HG03095 (cell line): Measurements from ENCODE around the gene CHIT1.
"Not testable (repeated sequence)": the region's sequence is repeated elsewhere in the genome, so short reads cannot be mapped to it uniquely, and the experiment has no call there.

Source experiments
- ATAC-seq: cut with Tn5 transposase; IDR thresholded peaks from one replicate; pipeline ENCODE4 v1.9.1; 2021; ENCODE audit warnings: moderate library complexity; ENCODE audit not compliant: unreplicated experiment

The CHIT1 gene

GRCh38 chr1:203266140-203266539 is 36.7 kb upstream of the CHIT1 start:
- ATAC-seq, result not testable (repeated sequence)

- ATAC-seq, result no peak
Measured at GRCh38 chr1:203265541-203265940, 36.1 kb upstream of the CHIT1 start.

GRCh38 chr1:203264052-203264501 is 34.6 kb upstream of the CHIT1 start:
- no peak for ATAC-seq

- no peak for ATAC-seq
Measured at GRCh38 chr1:203263496-203263895, 34.0 kb upstream of the CHIT1 start.

GRCh38 chr1:203256636-203257035 is 27.2 kb upstream of the CHIT1 start:
- ATAC-seq, result not testable (repeated sequence)

GRCh38 chr1:203254782-203255181 is 25.3 kb upstream of the CHIT1 start:
- not testable (repeated sequence) for ATAC-seq

GRCh38 chr1:203252678-203253077 is 23.2 kb upstream of the CHIT1 start:
- ATAC-seq, result no peak

- no peak for ATAC-seq
Measured at GRCh38 chr1:203251466-203251865, 22.0 kb upstream of the CHIT1 start.

- ATAC-seq, result no peak
Measured at GRCh38 chr1:203250911-203251310, 21.4 kb upstream of the CHIT1 start.

GRCh38 chr1:203244776-203245175 is 15.3 kb upstream of the CHIT1 start:
- ATAC-seq, result no peak

- ATAC-seq, result not testable (repeated sequence)
Measured at GRCh38 chr1:203241708-203242107, 12.2 kb upstream of the CHIT1 start.

- ATAC-seq, result no peak
Measured at GRCh38 chr1:203239526-203240305, 10.2 kb upstream of the CHIT1 start.

GRCh38 chr1:203239081-203239480 is 9.6 kb upstream of the CHIT1 start:
- ATAC-seq, result no peak

- no peak for ATAC-seq
Measured at GRCh38 chr1:203238535-203238934, 9.1 kb upstream of the CHIT1 start.

GRCh38 chr1:203234901-203235300 is 5.4 kb upstream of the CHIT1 start:
- ATAC-seq, result not testable (repeated sequence)

GRCh38 chr1:203228670-203229069 is 803 bp downstream of the CHIT1 start:
- no peak for ATAC-seq

GRCh38 chr1:203227371-203228083 is 1.9 kb downstream of the CHIT1 start:
- ATAC-seq, result no peak

GRCh38 chr1:203225071-203225470 is 4.4 kb downstream of the CHIT1 start:
- ATAC-seq, result no peak

GRCh38 chr1:203223012-203223775 is 6.3 kb downstream of the CHIT1 start:
- ATAC-seq, result no peak

- no peak for ATAC-seq
Measured at GRCh38 chr1:203219934-203220333, 9.5 kb downstream of the CHIT1 start.

GRCh38 chr1:203219171-203219570 is 10.3 kb downstream of the CHIT1 start:
- ATAC-seq, result no peak
